HepG2 (cell line): ENCODE measurements around the gene CHRNB4.

Experiments used
- CTCF ChIP-seq: sonication (generic); formaldehyde crosslinking; IDR thresholded peaks from 2 replicates; pipeline ENCODE4 v1.5.0; 2020; ENCODE audit warnings: mild to moderate bottlenecking, missing genetic modification reagents, moderate library complexity
- EP300 ChIP-seq, 3 experiments: sonication (generic) in 1 of 3; formaldehyde crosslinking in 1 of 3; IDR thresholded peaks; 2 replicates each; pipeline versions ENCODE4 v1.5.1 to v1.6.1; 2011 to 2020; ENCODE audit warnings: low read depth in 2 of 3, low read length in 2 of 3, borderline replicate concordance in 1 of 3, improper control_type of control experiment in 1 of 3, mild to moderate bottlenecking in 1 of 3, missing genetic modification reagents in 1 of 3, moderate library complexity in 1 of 3
- MAFK ChIP-seq, 2 experiments: IDR thresholded peaks in 1 of 2; conservative IDR thresholded peaks in 1 of 2; 2 replicates each; pipeline ENCODE4 v1.6.1; 2011; ENCODE audit warnings: improper control_type of control experiment in 2 of 2, low read length in 2 of 2
- MAX ChIP-seq: IDR thresholded peaks from 2 replicates; pipeline ENCODE4 v1.6.1; 2012; ENCODE audit warnings: inconsistent platforms
- REST ChIP-seq, 2 experiments: IDR thresholded peaks; 2 replicates each; pipeline ENCODE4 v1.6.1; 2011 to 2012; ENCODE audit warnings: low read length in 2 of 2, borderline replicate concordance in 1 of 2, low read depth in 1 of 2, mild to moderate bottlenecking in 1 of 2, moderate library complexity in 1 of 2
- SMARCC2 ChIP-seq: fragments of 450-650 bp; IDR thresholded peaks from 2 replicates; pipeline ENCODE4 v1.6.1; 2017; ENCODE audit warnings: antibody characterized with exemption, mild to moderate bottlenecking
- SNAI1 ChIP-seq: sonication (generic); formaldehyde crosslinking; IDR thresholded peaks from 2 replicates; pipeline ENCODE4 v1.5.0; 2020; ENCODE audit warnings: mild to moderate bottlenecking, missing genetic modification reagents, borderline replicate concordance
- ZNF292 ChIP-seq: sonication (generic); formaldehyde crosslinking; IDR thresholded peaks from 2 replicates; pipeline ENCODE4 v1.8.1; 2022; ENCODE audit warnings: mild to moderate bottlenecking, low read depth, missing genetic modification reagents, borderline replicate concordance

- TF ChIP-seq CTCF (no peak), REST (IDR thresholded peaks at IDR 0.05; ENCODE audit: borderline replicate concordance in 1 of 2, low read depth in 1 of 2, low read length in 2 of 2) (no peak), MAFK (conservative IDR thresholded peaks at IDR 0.05 in 1 of 2, IDR thresholded peaks at IDR 0.05 in 1 of 2; ENCODE audit: low read length in 2 of 2) (no peak), SNAI1 (CRISPR knock-in tag) (no peak), MAX (no peak), EP300 (IDR thresholded peaks at IDR 0.05; ENCODE audit: low read depth in 2 of 2, low read length in 2 of 2) (no peak), EP300 (CRISPR knock-in tag; IDR thresholded peaks at IDR 0.05; ENCODE audit: borderline replicate concordance) (no peak), ZNF292 (CRISPR knock-in tag) (no peak), SMARCC2 (no peak)
These were observed 40.4 kb upstream of the CHRNB4 start for GRCh38 chr15:78681281-78682003.
